Measurements from ENCODE around the gene TMEM59L. TPM values are rescaled to one million over a fixed set of nuclear protein-coding genes. Genes with fewer than 3 reads are reported as not detected.

Gene TMEM59L
- total and polyA plus RNA-seq, 2 donors (not counting 1 experiment from before 2014, with no cell fraction given), result not detected

DNA sequence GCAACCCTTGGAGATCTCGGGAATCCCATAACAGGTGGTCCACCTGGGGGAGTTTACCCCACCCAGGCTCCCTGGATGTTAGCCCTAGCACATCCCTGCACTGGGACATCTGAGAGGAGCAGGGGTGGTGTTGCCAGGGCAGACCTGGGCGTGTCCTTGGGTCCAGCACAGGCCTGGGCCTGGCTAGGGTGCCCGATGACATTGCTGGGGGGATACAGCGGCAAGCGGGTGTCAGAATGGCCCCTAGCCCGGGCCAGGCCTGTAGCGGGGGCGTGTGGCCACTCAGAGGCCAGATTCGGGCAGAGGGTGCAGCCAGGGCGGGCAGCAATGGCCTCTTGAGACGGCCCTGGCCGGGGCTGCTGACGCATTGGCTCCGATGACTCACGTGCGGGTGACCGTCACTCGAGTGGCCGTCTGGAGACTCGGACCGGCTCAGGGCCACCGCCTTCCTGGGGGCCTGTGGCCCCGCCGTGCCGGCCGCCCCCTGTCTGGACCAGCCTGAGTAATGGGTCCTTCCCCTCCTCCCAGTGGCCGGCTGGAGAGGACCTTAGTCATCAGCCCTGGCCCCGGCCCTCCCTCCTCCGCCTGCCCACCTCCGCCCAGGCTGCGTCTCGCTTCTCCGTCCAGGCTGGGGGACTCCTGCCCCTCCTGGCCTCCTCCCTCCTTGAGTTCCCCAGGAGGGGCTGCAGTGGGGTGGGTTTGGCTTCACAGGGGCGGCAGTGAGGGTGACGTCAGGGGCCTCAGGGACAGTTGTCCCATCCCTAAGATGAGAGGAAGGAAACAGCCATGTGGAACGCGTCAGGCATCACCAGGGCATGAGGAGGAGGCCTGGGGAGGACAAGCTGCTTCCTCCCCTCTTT lies 47.6 kb downstream of the TMEM59L start:
- ChIA-PET CTCF (interaction anchor here (1.0 kb wide), 1 partner anchor 67 kb away, joined by 3 read pairs; no protein-coding TSS in a partner anchor), POLR2A (interaction anchor here (0.5 kb wide), 1 partner anchor 1355 kb away, joined by 5 read pairs; no protein-coding TSS in a partner anchor)
- Histone ChIP-seq H2AFZ (ENCODE audit: insufficient read depth, low read depth, low read length, poor library complexity, severe bottlenecking) (no peak overlapping the region), H3K27ac (ENCODE audit: low read length in 2 of 2) (no peak overlapping the region), H4K20me1 (ENCODE audit: control insufficient read depth, insufficient read depth, low read length, poor library complexity, severe bottlenecking) (peaks cover 35% of the 10 kb centered on the region), H3K27me3 (replicated peaks in 1 of 4; ENCODE audit: control extremely low read depth in 1 of 4, control insufficient read depth in 3 of 4, insufficient read depth in 4 of 4, low read length in 3 of 4) (no peaks in the 10 kb centered on the region), H3K36me3 (replicated peaks in 1 of 2; ENCODE audit: control extremely low read depth in 1 of 2, control insufficient read depth in 1 of 2, extremely low read depth in 1 of 2, insufficient read depth in 2 of 2, low read length in 1 of 2) (no peaks in the 10 kb centered on the region), H3K4me3 (ENCODE audit: control extremely low read depth in 1 of 5, extremely low read depth in 1 of 5, insufficient read depth in 1 of 5, low read depth in 2 of 5, low read length in 4 of 5) (no peak overlapping the region), H3K4me2 (replicated peaks; ENCODE audit: low read depth, low read length, poor library complexity, severe bottlenecking) (peak overlapping the region; percentile 62), H3K9ac (ENCODE audit: low read length) (no peak overlapping the region), H3K79me2 (ENCODE audit: control insufficient read depth, insufficient read depth, low read length) (peaks cover 38% of the 10 kb centered on the region), H3K4me1 (ENCODE audit: control insufficient read depth in 2 of 2, insufficient read depth in 2 of 2, low read length in 2 of 2) (peaks cover 11 to 23% of the 10 kb centered on the region in 2 donors), H3K9me3 (ENCODE audit: control extremely low read depth in 1 of 3, control insufficient read depth in 2 of 3, insufficient read depth in 1 of 3, low read length in 2 of 3) (peaks cover 0 to 7% (median 0%) of the 10 kb centered on the region in 3 donors)
- no peaks in the 10 kb centered on the region for H3K9me3 Mint-ChIP-seq (ENCODE audit: insufficient read depth)
- no peak overlapping the region for H3K4me3 Mint-ChIP-seq
- TF ChIP-seq, protein P1, sequence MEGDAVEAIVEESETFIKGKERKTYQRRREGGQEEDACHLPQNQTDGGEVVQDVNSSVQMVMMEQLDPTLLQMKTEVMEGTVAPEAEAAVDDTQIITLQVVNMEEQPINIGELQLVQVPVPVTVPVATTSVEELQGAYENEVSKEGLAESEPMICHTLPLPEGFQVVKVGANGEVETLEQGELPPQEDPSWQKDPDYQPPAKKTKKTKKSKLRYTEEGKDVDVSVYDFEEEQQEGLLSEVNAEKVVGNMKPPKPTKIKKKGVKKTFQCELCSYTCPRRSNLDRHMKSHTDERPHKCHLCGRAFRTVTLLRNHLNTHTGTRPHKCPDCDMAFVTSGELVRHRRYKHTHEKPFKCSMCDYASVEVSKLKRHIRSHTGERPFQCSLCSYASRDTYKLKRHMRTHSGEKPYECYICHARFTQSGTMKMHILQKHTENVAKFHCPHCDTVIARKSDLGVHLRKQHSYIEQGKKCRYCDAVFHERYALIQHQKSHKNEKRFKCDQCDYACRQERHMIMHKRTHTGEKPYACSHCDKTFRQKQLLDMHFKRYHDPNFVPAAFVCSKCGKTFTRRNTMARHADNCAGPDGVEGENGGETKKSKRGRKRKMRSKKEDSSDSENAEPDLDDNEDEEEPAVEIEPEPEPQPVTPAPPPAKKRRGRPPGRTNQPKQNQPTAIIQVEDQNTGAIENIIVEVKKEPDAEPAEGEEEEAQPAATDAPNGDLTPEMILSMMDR (IDR thresholded peaks at IDR 0.05), result no peak
- no peak for TF ChIP-seq EZH2 (IDR thresholded peaks at IDR 0.05; ENCODE audit: borderline replicate concordance, insufficient read depth, low read depth, low read length, poor library complexity, severe bottlenecking)
- DNase-seq (no peak), ATAC-seq (ENCODE audit: low read depth) (no peak)
- WGBS (ENCODE audit: insufficient coverage), result 96% methylated on average over 35 of the region's 37 CpGs
- no peak overlapping the region for H3K27ac Mint-ChIP-seq
- peaks cover 36% of the 10 kb centered on the region for H3K4me1 Mint-ChIP-seq
- no peaks in the 10 kb centered on the region for H3K27me3 Mint-ChIP-seq
- intact Hi-C loops (cut with micrococcal nuclease), result no loop called here
